Measurements from ENCODE around the gene PCLAF. TPM values are rescaled to one million over a fixed set of nuclear protein-coding genes. Genes with fewer than 3 reads are reported as not detected.
A peak's percentile ranks its signal among the peaks of the same experiment; 100 is the strongest.
"Not testable (repeated sequence)": the region's sequence is repeated elsewhere in the genome, so short reads cannot be mapped to it uniquely, and the experiment has no call there.

Gene PCLAF
- total RNA-seq: under 1 TPM; 0.52 to 0.88 TPM
- long read RNA-seq, donor 1: 0 reads
- long read RNA-seq, donor 2, partial matches to known transcripts: 0 of 3 reads
- long read RNA-seq, donor 2, other reads (novel, unspliced or antisense): 0 of 3 reads

GRCh38 chr15:64381000-64381751 is at the start of gene PCLAF:
Gene PCLAF (minus strand): TSS chr15:64381441. CDS start chr15:64381371, 70 bp downstream.
- intact Hi-C loops (cut with DNase I): no loop called here

GRCh38 chr15:64430000-64430735 is 48.9 kb upstream of the PCLAF start:
- intact Hi-C loops (cut with DNase I): loop anchor here in 1 of 2 donors (10.0 kb wide), 1 partner anchor 225 kb away; no protein-coding TSS in a partner anchor
- DNase-seq (ENCODE audit: low spot score): no peak

More at GRCh38 chr15:64381000-64381751, at the start of gene PCLAF:
- peak; percentile 98 for DNase-seq (ENCODE audit: low spot score)

- no peak for DNase-seq (ENCODE audit: low spot score)
- intact Hi-C loops (cut with DNase I): no loop called here
Measured at GRCh38 chr15:64429448-64429847, 48.2 kb upstream of the PCLAF start.

GRCh38 chr15:64426845-64427465 is 45.7 kb upstream of the PCLAF start:
- no peak for DNase-seq (ENCODE audit: low spot score)
- intact Hi-C loops (cut with DNase I): no loop called here

- intact Hi-C loops (cut with DNase I): no loop called here
Measured at GRCh38 chr15:64425221-64425620, 44.0 kb upstream of the PCLAF start.

GRCh38 chr15:64423970-64424369 is 42.7 kb upstream of the PCLAF start:
- DNase-seq (ENCODE audit: low spot score): no peak
- intact Hi-C loops (cut with DNase I): no loop called here

More at GRCh38 chr15:64425221-64425620, 44.0 kb upstream of the PCLAF start:
- DNase-seq (ENCODE audit: low spot score): no peak

- no peak for DNase-seq (ENCODE audit: low spot score)
- intact Hi-C loops (cut with DNase I): no loop called here
Measured at GRCh38 chr15:64422697-64423096, 41.5 kb upstream of the PCLAF start.

GRCh38 chr15:64412216-64412615 is 31.0 kb upstream of the PCLAF start:
- no peak for DNase-seq (ENCODE audit: low spot score)
- intact Hi-C loops (cut with DNase I): no loop called here

- DNase-seq (ENCODE audit: low spot score): no peak
- intact Hi-C loops (cut with DNase I): no loop called here
Measured at GRCh38 chr15:64400583-64400982, 19.3 kb upstream of the PCLAF start.

GRCh38 chr15:64398575-64398974 is 17.3 kb upstream of the PCLAF start:
- intact Hi-C loops (cut with DNase I): no loop called here

GRCh38 chr15:64396789-64397188 is 15.5 kb upstream of the PCLAF start:
- intact Hi-C loops (cut with DNase I): no loop called here
- no peak for DNase-seq (ENCODE audit: low spot score)

More at GRCh38 chr15:64398575-64398974, 17.3 kb upstream of the PCLAF start:
- DNase-seq (ENCODE audit: low spot score): no peak

- intact Hi-C loops (cut with DNase I); DNase-seq (ENCODE audit: low spot score): not testable (repeated sequence)
Measured at GRCh38 chr15:64392471-64392870, 11.2 kb upstream of the PCLAF start.

GRCh38 chr15:64389036-64389435 is 7.8 kb upstream of the PCLAF start:
- no peak for DNase-seq (ENCODE audit: low spot score)
- intact Hi-C loops (cut with DNase I): no loop called here

GRCh38 chr15:64387562-64388168 is 6.4 kb upstream of the PCLAF start, which contains the start of gene TRIP4:
Gene TRIP4 (plus strand): TSS chr15:64387836. CDS start chr15:64387864, 28 bp downstream.
- peak; percentile 99 for DNase-seq (ENCODE audit: low spot score)
- intact Hi-C loops (cut with DNase I): no loop called here

GRCh38 chr15:64386291-64386690 is 5.0 kb upstream of the PCLAF start:
- intact Hi-C loops (cut with DNase I): no loop called here
- no peak for DNase-seq (ENCODE audit: low spot score)

GRCh38 chr15:64383760-64384159 is 2.5 kb upstream of the PCLAF start:
- intact Hi-C loops (cut with DNase I): no loop called here
- no peak for DNase-seq (ENCODE audit: low spot score)

- DNase-seq (ENCODE audit: low spot score); intact Hi-C loops (cut with DNase I): not testable (repeated sequence)
Measured at GRCh38 chr15:64380130-64380870, 941 bp downstream of the PCLAF start.

- intact Hi-C loops (cut with DNase I): no loop called here
- no peak for DNase-seq (ENCODE audit: low spot score)
Measured at GRCh38 chr15:64379216-64379960, 1.9 kb downstream of the PCLAF start.
